GM23338 (cell line): ENCODE measurements around the gene MYH15. TPM values are rescaled to one million over a fixed set of nuclear protein-coding genes. Genes with fewer than 3 reads are reported as not detected.

Source experiments
- ATAC-seq: fragments of 200-7000 bp; cut with Tn5 transposase; 3 replicates; pipeline ENCODE4 v1.9.1; 2020
- DNase-seq: peaks from one replicate; pipeline ENCODE4 v3.0.0-alpha.2; 2015; ENCODE audit warnings: low spot score
- H2AFZ ChIP-seq: fragments of 200-600 bp; sonication (generic); 2 replicates; pipeline ENCODE4 v1.8.0; 2016; ENCODE audit warnings: antibody characterized with exemption, mild to moderate bottlenecking, moderate library complexity
- H3F3A ChIP-seq: fragments of 200-600 bp; sonication (generic); replicated peaks from 2 replicates; pipeline ENCODE4 v1.8.0; 2017; ENCODE audit warnings: antibody characterized with exemption, mixed run types, low read depth
- H3K27ac ChIP-seq: fragments of 200-600 bp; sonication (generic); 2 replicates; pipeline ENCODE4 v1.6.1; 2016; ENCODE audit warnings: low read depth
- H3K27me3 ChIP-seq: fragments of 200-600 bp; sonication (generic); 2 replicates; pipeline ENCODE4 v1.8.0; 2016; ENCODE audit warnings: mild to moderate bottlenecking, mixed run types, moderate library complexity; ENCODE audit not compliant: insufficient read depth
- H3K36me3 ChIP-seq: fragments of 200-600 bp; sonication (generic); 2 replicates; pipeline ENCODE4 v1.8.0; 2016; ENCODE audit warnings: mild to moderate bottlenecking; ENCODE audit not compliant: insufficient read depth
- H3K4me1 ChIP-seq: fragments of 200-600 bp; sonication (generic); 2 replicates; pipeline ENCODE4 v1.8.0; 2016; ENCODE audit warnings: mild to moderate bottlenecking, moderate library complexity; ENCODE audit not compliant: insufficient read depth
- H3K4me2 ChIP-seq: fragments of 200-600 bp; sonication (generic); 2 replicates; pipeline ENCODE4 v1.7.1; 2017; ENCODE audit warnings: mixed run types
- H3K4me3 ChIP-seq: fragments of 200-600 bp; sonication (generic); 2 replicates; pipeline ENCODE4 v1.6.1; 2016; ENCODE audit warnings: mixed run types
- H3K79me2 ChIP-seq: fragments of 200-600 bp; sonication (generic); replicated peaks from 2 replicates; pipeline ENCODE4 v1.8.0; 2017; ENCODE audit warnings: mild to moderate bottlenecking; ENCODE audit not compliant: insufficient read depth
- H3K9me2 ChIP-seq: fragments of 200-600 bp; sonication (generic); 2 replicates; pipeline ENCODE4 v1.8.0; 2017; ENCODE audit not compliant: insufficient read depth
- H4K20me1 ChIP-seq: fragments of 200-600 bp; sonication (generic); replicated peaks from 2 replicates; pipeline ENCODE4 v1.8.0; 2017; ENCODE audit warnings: mild to moderate bottlenecking; ENCODE audit not compliant: insufficient read depth
- H3K27ac Mint-ChIP-seq: 2 replicates; pipeline ENCODE4 v1.8.0; 2020; ENCODE audit warnings: inconsistent platforms, mild to moderate bottlenecking, moderate library complexity, mixed read lengths
- H3K27me3 Mint-ChIP-seq: 3 replicates; pipeline ENCODE4 v1.8.0; 2022; ENCODE audit warnings: low read depth, mild to moderate bottlenecking, moderate library complexity, mixed read lengths, inconsistent platforms; ENCODE audit not compliant: insufficient read depth, poor library complexity
- H3K36me3 Mint-ChIP-seq: 3 replicates; pipeline ENCODE4 v1.8.0; 2021; ENCODE audit warnings: low read depth, mild to moderate bottlenecking, inconsistent platforms, moderate library complexity, mixed read lengths
- H3K4me1 Mint-ChIP-seq: 3 replicates; pipeline ENCODE4 v1.8.0; 2020; ENCODE audit warnings: mild to moderate bottlenecking, inconsistent platforms, mixed read lengths
- H3K4me3 Mint-ChIP-seq: 3 replicates; pipeline ENCODE4 v1.8.0; 2021; ENCODE audit warnings: moderate library complexity, mild to moderate bottlenecking, inconsistent platforms, mixed read lengths
- H3K9me3 Mint-ChIP-seq: 3 replicates; pipeline ENCODE4 v1.8.0; 2020; ENCODE audit warnings: moderate library complexity, mild to moderate bottlenecking, inconsistent platforms, mixed read lengths
- CREB1 ChIP-seq: fragments of 250-450 bp; sonication (Bioruptor Pico); IDR thresholded peaks from 2 replicates; pipeline ENCODE4 v1.5.0; 2020; ENCODE audit warnings: low read depth, mild to moderate bottlenecking, moderate library complexity
- EZH2 ChIP-seq: fragments of 200-600 bp; sonication (generic); IDR thresholded peaks from one replicate; pipeline ENCODE4 v1.8.0; 2017; ENCODE audit warnings: antibody characterized with exemption, mild to moderate bottlenecking, low read depth; ENCODE audit not compliant: unreplicated experiment
- EZH2phosphoT487 ChIP-seq: fragments of 200-600 bp; sonication (generic); IDR thresholded peaks from one replicate; pipeline ENCODE4 v1.8.1; 2018; ENCODE audit warnings: antibody characterized with exemption; ENCODE audit not compliant: unreplicated experiment
- JUNB ChIP-seq: IDR thresholded peaks from one replicate; pipeline ENCODE4 v1.6.1; 2016; ENCODE audit warnings: antibody characterized with exemption; ENCODE audit not compliant: unreplicated experiment
- NANOG ChIP-seq: IDR thresholded peaks from 2 replicates; pipeline ENCODE4 v1.6.1; 2016; ENCODE audit warnings: antibody characterized with exemption, borderline replicate concordance
- POLR2AphosphoS5 ChIP-seq: IDR thresholded peaks from 2 replicates; pipeline ENCODE4 v1.6.1; 2016; ENCODE audit warnings: antibody characterized with exemption, low read depth
- STAT1 ChIP-seq: IDR thresholded peaks from one replicate; pipeline ENCODE4 v1.6.1; 2016; ENCODE audit warnings: antibody characterized with exemption; ENCODE audit not compliant: unreplicated experiment
- ZNF114 ChIP-seq: fragments of 250-450 bp; sonication (Bioruptor Pico); IDR thresholded peaks from 2 replicates; pipeline ENCODE4 v1.5.0; 2020; ENCODE audit warnings: mild to moderate bottlenecking, moderate library complexity
- ZNF331 ChIP-seq: fragments of 250-450 bp; sonication (Bioruptor Pico); IDR thresholded peaks from 2 replicates; pipeline ENCODE4 v1.5.0; 2020; ENCODE audit warnings: low read depth, mild to moderate bottlenecking, moderate library complexity
- polyA plus RNA-seq: library from polyadenylated mRNA; unstranded; fragments of >200 nt; fragmentation: Nextera tagmentation; extraction: Ambion mirVana; gene quantifications from 2 replicates; pipeline ENCODE4 v1.2.1, GENCODE V29; 2016
- total RNA-seq: library from RNA; depleted of rRNA; stranded (reverse); fragments of >200 nt; shearing (Covaris generic); gene quantifications from 2 replicates; pipeline ENCODE4 v1.2.3, GENCODE V29; 2014
- TF ChIP-seq, protein P1 (sequence below): IDR thresholded peaks from one replicate; pipeline ENCODE4 v1.6.1; 2018; ENCODE audit warnings: antibody characterized with exemption; ENCODE audit not compliant: unreplicated experiment
- TF ChIP-seq, protein P2 (sequence below): IDR thresholded peaks from 2 replicates; pipeline ENCODE4 v1.6.1; 2016; ENCODE audit warnings: antibody characterized with exemption
- TF ChIP-seq, protein P3 (sequence below), 2 experiments: fragments of 200-600 bp in 1 of 2; sonication (generic) in 1 of 2; conservative IDR thresholded peaks; 2 replicates each; pipeline versions ENCODE4 v1.5.1 to v1.6.1; 2016 to 2017; ENCODE audit warnings: antibody characterized with exemption in 2 of 2, low read depth in 2 of 2, mild to moderate bottlenecking in 2 of 2, moderate library complexity in 1 of 2
- TF ChIP-seq, protein P4 (sequence below): fragments of 250-450 bp; sonication (Bioruptor Pico); IDR thresholded peaks from 2 replicates; pipeline ENCODE4 v1.5.0; 2020; ENCODE audit warnings: mild to moderate bottlenecking, moderate library complexity

MYH15 gene
- total and polyA plus RNA-seq, 2 experiments from 2014 or later, result 0.07 TPM; not detected in 1

DNA sequence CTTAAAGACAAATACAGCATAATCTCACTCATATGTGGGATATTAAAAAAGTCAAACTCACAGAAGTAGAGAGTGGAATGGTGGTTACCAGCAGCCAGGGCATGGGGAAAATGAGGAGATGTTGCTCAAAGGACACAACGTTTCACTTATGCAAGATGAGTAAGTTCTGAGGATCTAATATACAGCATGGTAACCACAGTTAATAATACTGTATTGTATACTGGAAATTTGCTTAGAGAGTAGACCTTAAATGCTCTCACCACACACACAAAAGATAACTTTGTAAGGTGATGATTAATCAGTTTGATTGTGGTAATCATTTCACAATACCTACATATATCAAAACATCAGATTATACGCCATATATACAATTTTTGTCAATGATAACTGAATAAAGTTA, 60.0 kb downstream of the MYH15 start:
- Histone ChIP-seq H4K20me1 (no peaks in the 10 kb centered on the region), H2AFZ (no peak overlapping the region), H3K27ac (no peak overlapping the region), H3K4me1 (no peaks in the 10 kb centered on the region), H3K36me3 (no peaks in the 10 kb centered on the region; the same call in 1 of the 2 replicates), H3F3A (no peaks in the 10 kb centered on the region), H3K4me2 (no peak overlapping the region), H3K27me3 (no peaks in the 10 kb centered on the region), H3K9me2 (no peaks in the 10 kb centered on the region; the same call in 1 of the 2 replicates), H3K79me2 (no peaks in the 10 kb centered on the region), H3K4me3 (no peak overlapping the region)
- no peaks in the 10 kb centered on the region for H3K27me3 Mint-ChIP-seq
- no peak overlapping the region for H3K4me3 Mint-ChIP-seq
- H3K27ac Mint-ChIP-seq, result no peak overlapping the region
- DNase-seq, result no peak
- ATAC-seq, result no peak
- H3K4me1 Mint-ChIP-seq, result no peaks in the 10 kb centered on the region
- TF ChIP-seq ZNF114 (CRISPR knock-in tag) (no peak), CREB1 (CRISPR knock-in tag) (no peak), ZNF331 (CRISPR knock-in tag) (no peak), POLR2AphosphoS5 (no peak), EZH2phosphoT487 (no peak), STAT1 (no peak), NANOG (no peak), EZH2 (no peak), JUNB (no peak)
- TF ChIP-seq, protein P1, sequence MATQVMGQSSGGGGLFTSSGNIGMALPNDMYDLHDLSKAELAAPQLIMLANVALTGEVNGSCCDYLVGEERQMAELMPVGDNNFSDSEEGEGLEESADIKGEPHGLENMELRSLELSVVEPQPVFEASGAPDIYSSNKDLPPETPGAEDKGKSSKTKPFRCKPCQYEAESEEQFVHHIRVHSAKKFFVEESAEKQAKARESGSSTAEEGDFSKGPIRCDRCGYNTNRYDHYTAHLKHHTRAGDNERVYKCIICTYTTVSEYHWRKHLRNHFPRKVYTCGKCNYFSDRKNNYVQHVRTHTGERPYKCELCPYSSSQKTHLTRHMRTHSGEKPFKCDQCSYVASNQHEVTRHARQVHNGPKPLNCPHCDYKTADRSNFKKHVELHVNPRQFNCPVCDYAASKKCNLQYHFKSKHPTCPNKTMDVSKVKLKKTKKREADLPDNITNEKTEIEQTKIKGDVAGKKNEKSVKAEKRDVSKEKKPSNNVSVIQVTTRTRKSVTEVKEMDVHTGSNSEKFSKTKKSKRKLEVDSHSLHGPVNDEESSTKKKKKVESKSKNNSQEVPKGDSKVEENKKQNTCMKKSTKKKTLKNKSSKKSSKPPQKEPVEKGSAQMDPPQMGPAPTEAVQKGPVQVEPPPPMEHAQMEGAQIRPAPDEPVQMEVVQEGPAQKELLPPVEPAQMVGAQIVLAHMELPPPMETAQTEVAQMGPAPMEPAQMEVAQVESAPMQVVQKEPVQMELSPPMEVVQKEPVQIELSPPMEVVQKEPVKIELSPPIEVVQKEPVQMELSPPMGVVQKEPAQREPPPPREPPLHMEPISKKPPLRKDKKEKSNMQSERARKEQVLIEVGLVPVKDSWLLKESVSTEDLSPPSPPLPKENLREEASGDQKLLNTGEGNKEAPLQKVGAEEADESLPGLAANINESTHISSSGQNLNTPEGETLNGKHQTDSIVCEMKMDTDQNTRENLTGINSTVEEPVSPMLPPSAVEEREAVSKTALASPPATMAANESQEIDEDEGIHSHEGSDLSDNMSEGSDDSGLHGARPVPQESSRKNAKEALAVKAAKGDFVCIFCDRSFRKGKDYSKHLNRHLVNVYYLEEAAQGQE, result no peak
- TF ChIP-seq, protein P2, sequence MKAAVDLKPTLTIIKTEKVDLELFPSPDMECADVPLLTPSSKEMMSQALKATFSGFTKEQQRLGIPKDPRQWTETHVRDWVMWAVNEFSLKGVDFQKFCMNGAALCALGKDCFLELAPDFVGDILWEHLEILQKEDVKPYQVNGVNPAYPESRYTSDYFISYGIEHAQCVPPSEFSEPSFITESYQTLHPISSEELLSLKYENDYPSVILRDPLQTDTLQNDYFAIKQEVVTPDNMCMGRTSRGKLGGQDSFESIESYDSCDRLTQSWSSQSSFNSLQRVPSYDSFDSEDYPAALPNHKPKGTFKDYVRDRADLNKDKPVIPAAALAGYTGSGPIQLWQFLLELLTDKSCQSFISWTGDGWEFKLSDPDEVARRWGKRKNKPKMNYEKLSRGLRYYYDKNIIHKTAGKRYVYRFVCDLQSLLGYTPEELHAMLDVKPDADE, result no peak
- TF ChIP-seq, protein P3, sequence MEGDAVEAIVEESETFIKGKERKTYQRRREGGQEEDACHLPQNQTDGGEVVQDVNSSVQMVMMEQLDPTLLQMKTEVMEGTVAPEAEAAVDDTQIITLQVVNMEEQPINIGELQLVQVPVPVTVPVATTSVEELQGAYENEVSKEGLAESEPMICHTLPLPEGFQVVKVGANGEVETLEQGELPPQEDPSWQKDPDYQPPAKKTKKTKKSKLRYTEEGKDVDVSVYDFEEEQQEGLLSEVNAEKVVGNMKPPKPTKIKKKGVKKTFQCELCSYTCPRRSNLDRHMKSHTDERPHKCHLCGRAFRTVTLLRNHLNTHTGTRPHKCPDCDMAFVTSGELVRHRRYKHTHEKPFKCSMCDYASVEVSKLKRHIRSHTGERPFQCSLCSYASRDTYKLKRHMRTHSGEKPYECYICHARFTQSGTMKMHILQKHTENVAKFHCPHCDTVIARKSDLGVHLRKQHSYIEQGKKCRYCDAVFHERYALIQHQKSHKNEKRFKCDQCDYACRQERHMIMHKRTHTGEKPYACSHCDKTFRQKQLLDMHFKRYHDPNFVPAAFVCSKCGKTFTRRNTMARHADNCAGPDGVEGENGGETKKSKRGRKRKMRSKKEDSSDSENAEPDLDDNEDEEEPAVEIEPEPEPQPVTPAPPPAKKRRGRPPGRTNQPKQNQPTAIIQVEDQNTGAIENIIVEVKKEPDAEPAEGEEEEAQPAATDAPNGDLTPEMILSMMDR (conservative IDR thresholded peaks at IDR 0.05; ENCODE audit: low read depth in 2 of 2), result no peak
- TF ChIP-seq, protein P4, sequence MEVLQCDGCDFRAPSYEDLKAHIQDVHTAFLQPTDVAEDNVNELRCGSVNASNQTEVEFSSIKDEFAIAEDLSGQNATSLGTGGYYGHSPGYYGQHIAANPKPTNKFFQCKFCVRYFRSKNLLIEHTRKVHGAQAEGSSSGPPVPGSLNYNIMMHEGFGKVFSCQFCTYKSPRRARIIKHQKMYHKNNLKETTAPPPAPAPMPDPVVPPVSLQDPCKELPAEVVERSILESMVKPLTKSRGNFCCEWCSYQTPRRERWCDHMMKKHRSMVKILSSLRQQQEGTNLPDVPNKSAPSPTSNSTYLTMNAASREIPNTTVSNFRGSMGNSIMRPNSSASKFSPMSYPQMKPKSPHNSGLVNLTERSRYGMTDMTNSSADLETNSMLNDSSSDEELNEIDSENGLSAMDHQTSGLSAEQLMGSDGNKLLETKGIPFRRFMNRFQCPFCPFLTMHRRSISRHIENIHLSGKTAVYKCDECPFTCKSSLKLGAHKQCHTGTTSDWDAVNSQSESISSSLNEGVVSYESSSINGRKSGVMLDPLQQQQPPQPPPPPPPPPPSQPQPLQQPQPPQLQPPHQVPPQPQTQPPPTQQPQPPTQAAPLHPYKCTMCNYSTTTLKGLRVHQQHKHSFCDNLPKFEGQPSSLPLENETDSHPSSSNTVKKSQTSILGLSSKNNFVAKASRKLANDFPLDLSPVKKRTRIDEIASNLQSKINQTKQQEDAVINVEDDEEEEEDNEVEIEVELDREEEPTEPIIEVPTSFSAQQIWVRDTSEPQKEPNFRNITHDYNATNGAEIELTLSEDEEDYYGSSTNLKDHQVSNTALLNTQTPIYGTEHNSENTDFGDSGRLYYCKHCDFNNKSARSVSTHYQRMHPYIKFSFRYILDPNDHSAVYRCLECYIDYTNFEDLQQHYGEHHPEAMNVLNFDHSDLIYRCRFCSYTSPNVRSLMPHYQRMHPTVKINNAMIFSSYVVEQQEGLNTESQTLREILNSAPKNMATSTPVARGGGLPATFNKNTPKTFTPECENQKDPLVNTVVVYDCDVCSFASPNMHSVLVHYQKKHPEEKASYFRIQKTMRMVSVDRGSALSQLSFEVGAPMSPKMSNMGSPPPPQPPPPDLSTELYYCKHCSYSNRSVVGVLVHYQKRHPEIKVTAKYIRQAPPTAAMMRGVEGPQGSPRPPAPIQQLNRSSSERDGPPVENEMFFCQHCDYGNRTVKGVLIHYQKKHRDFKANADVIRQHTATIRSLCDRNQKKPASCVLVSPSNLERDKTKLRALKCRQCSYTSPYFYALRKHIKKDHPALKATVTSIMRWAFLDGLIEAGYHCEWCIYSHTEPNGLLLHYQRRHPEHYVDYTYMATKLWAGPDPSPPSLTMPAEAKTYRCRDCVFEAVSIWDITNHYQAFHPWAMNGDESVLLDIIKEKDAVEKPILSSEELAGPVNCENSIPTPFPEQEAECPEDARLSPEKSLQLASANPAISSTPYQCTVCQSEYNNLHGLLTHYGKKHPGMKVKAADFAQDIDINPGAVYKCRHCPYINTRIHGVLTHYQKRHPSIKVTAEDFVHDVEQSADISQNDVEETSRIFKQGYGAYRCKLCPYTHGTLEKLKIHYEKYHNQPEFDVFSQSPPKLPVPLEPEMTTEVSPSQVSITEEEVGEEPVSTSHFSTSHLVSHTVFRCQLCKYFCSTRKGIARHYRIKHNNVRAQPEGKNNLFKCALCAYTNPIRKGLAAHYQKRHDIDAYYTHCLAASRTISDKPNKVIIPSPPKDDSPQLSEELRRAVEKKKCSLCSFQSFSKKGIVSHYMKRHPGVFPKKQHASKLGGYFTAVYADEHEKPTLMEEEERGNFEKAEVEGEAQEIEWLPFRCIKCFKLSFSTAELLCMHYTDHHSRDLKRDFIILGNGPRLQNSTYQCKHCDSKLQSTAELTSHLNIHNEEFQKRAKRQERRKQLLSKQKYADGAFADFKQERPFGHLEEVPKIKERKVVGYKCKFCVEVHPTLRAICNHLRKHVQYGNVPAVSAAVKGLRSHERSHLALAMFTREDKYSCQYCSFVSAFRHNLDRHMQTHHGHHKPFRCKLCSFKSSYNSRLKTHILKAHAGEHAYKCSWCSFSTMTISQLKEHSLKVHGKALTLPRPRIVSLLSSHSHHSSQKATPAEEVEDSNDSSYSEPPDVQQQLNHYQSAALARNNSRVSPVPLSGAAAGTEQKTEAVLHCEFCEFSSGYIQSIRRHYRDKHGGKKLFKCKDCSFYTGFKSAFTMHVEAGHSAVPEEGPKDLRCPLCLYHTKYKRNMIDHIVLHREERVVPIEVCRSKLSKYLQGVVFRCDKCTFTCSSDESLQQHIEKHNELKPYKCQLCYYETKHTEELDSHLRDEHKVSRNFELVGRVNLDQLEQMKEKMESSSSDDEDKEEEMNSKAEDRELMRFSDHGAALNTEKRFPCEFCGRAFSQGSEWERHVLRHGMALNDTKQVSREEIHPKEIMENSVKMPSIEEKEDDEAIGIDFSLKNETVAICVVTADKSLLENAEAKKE (CRISPR knock-in tag), result no peak
- peaks cover 17% of the 10 kb centered on the region for H3K36me3 Mint-ChIP-seq
- H3K9me3 Mint-ChIP-seq, result peaks cover 19% of the 10 kb centered on the region
